GM19328 (cell line): ENCODE data around the gene SKAP1.
"Not testable (repeated sequence)": the region's sequence is repeated elsewhere in the genome, so short reads cannot be mapped to it uniquely, and the experiment has no call there.

Source experiments
- ATAC-seq: cut with Tn5 transposase; IDR thresholded peaks from one replicate; pipeline ENCODE4 v1.9.1; 2021; ENCODE audit warnings: mild to moderate bottlenecking, moderate library complexity; ENCODE audit not compliant: unreplicated experiment

SKAP1 gene

DNA sequence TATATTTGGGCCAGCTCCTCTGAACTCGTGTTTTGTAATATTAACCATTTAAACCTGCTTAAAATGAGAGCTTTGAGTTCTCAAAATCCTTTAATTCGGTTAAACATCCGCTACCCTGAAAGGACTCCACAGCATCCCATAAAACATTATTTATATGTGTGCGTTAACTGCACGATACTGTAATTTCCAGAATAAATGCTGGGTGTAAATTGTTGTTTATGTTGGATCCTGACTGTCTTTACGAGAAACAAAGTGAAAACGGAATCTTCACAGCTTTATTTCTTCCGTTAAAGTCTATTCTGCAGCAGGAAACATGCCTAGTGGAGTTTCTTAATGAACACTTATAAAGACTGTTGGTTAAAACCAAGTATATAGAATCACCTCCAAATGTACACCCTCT is 179.1 kb downstream of the SKAP1 start:
- no peak for ATAC-seq

DNA sequence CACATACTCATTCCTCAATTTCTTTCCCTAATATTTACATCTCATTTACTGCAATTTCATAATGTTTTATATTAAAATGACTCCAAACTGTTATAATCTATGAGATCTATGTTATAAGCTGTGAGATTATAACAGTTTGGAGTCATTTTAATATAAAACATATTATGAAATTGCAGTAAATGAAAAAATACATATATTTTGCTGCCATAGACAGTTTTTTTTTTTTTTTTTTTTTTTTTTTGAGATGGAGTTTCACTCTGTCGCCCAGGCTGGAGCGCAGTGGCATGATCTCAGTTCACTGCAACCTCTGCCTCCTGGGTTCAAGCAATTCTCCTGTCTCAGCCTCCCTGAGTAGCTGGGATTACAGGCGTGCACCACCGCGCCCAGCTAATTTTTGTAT is 180.0 kb downstream of the SKAP1 start:
- not testable (repeated sequence) for ATAC-seq

DNA sequence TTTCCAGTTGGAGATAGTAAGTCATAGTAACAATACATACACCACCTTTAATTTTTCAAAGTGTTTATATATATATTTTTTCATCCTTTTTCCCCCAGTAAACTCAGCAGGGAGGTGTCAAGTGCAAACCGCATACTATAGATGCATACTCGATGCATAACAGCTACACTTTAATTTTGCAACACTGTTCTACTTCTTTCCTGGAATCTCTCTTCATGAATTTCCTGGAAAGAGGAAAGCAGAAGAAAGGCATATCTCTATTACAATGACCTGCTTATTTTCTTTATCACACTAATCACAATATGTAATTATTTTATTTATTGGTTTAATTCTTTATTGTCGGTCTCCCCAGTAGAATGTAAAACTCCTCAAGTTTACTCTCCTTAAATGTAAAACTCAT is 182.4 kb downstream of the SKAP1 start:
- ATAC-seq: no peak

DNA sequence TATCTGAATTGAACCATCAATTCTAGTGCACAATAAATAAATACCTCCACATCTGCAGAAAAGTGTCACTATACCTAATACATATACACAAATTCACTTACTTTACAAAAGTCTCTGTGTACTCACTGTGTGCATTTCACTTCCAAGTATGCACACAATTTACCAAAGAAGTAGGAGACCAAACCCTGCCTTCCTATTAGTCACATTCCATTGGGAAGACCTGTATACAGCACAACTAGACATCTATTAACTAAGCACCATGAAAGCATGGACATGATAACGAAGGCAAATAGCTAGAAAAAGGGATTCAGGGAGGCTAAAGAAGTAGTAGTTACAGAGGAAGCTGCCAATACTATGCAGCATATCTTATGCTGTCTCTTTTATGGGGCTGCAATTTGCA is 183.0 kb downstream of the SKAP1 start:
- no peak for ATAC-seq

DNA sequence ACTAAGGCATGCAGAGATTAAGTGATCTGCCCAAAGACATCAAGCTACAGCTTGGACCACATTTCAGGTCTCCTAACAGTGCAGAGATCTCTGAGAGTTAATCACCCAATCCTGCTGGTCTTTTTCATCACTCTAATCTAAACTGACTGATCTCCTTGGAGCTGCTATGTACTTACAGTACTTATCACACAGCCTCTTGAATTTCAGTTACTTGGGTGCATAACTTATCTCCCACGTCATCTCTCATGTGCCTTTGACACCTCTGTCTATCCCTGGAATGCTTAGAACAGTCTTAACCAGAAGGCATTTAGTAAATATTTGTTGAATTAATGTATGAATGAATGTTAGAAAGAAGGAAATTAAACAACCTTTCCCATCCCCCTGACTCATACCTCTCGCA is 183.4 kb downstream of the SKAP1 start:
- no peak for ATAC-seq

DNA sequence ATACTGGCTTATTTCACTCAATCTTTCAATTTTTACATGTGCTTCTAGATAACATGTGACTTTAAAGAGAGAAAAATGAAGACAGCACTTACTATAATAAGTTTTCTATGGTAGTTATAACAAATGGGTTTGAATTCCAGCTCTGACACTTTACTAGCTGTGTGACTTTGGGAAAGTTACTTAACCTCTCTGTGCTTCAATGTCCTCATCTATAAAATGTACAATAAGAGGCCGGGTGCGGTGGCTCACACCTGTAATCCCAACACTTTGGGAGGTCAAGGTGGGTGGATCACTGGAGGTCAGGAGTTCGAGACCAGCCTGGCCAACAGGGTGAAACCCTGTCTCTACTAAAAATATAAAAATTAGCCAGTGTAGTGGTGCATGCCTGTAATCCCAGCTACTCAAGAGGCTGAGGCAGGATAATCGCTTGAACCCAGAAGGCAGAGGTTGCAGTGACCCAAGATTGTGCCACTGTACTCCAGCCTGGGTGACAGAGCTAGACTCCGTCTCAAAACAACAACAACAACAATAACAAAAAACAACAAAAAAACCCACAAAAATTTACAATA is 184.5 kb downstream of the SKAP1 start:
- ATAC-seq: not testable (repeated sequence)

DNA sequence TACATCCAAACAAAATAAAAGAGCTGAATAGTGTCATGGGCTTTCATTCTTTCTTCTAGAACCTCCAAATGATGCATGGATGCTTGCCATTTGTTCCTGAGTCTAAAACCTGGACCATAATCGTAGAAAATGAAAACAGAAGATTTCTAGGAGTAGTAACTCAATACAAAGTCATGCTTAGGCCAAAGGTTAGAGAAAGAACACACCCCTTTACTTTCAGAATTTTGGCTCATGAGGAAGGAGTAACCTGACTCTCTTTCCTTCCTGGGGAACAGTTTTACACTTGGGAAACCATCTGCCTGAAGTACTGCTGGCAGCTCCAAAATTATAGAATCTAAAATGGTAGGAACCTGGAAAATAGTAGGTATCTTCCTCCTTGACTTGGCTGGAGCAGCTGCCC is 185.2 kb downstream of the SKAP1 start:
- ATAC-seq: no peak

DNA sequence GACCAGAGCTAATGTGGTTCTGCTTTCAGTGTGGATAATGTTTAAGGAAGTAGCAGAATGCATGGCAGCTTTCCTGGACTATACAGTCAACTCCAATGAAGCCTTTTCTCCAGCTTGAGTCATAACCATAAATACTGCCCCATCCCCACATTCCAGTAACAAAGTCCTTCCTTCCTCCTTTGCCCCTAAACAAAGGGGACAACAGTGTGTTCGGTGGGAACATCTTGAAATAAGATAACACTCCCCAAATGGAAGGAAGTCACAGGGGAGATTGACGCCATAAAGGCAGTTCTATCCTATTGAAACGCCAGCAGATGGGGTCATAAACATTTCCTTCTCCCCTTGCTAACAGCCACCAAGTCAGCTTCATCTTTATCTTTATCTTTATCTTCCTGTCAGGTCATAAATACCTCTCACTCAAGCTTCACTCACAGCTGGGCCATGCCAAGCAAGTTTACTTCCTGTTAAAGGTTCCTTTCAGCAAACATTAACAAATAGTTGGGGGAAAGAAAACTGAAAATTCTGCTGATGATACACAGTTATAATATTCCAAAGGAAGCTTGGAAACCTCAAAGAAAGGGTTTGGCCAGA is 185.8 kb downstream of the SKAP1 start:
- ATAC-seq: no peak

DNA sequence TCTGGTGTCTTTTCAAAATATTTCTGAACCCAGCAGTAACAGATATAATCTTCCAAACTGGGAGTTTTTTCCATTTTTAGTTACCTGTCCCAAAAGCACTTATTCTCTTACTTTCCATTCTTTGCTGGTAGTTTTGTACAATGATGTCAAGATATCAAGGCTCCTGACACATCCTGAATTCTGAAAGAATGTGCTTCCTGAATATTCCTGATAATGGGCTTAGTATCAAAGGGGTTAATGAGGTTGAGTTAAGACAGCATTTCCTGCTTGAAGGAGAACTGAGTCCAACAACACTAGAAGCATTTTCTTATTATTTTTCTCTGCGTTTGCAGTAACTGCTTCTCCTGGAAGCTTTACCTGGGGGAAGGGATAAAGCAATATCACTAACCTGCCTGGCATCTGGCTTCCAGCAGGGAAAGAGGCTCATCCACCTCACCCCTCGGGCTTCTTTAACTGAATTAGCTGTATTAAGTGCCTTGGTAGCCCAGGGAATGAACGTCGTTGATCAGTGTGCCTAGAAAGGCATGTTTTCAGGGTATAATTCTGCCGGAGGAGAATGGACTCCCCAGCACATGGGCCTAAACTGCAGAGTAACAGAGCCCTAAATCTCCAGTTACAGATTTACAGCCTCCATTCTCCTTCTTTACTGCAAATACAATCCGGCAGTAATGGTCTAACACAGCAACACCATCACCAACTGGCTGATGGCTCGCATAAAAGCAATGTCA is 188.1 kb downstream of the SKAP1 start:
- no peak for ATAC-seq

DNA sequence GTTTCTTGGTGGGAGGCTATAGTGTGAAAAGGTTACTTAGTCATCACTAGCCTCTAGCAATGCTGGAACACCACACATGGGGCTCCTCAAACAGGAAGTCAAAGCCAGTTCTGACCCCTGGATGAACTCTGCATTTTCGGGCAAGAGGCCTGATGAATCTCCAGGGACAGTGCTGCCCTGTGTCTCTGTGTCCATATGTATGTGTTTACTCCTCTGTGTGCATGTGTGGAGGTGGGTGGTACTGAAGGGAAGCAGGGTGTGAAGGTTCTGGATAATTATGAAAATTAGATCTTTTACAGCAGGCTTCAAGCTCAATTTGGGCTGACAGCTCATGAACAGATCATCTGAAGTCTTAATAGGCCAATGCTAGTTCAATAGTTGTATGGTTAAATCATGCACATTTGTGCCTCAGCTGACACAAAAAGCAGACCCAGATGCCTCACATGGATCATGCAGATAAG is 188.9 kb downstream of the SKAP1 start:
- peak; percentile 57 for ATAC-seq

DNA sequence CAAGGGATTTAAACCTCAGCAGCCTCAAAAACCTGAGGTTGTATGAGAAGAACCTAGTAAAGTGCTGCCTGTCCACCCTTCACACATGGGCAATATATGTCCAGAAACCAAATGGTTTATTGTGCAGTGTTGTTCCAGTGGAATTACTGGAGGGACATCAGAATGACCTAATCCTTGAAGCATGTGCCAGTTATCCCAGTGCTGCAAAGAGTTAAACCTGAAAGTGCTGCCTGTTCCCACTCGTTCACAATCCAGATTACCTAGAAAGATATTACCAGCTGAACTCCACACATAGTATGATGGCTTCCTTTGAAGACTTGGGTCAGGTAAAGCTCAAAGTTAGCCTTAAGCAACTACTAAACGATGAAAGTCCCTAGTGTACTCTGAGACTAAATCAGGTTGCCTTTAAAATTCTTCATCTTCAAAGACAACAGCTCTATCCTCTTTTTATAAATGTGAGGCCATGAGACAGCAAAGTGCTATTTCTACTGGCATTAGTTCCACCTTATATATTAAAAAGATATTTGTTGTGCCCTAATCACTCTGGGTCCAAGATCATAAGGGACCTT is 189.4 kb downstream of the SKAP1 start:
- ATAC-seq: no peak

DNA sequence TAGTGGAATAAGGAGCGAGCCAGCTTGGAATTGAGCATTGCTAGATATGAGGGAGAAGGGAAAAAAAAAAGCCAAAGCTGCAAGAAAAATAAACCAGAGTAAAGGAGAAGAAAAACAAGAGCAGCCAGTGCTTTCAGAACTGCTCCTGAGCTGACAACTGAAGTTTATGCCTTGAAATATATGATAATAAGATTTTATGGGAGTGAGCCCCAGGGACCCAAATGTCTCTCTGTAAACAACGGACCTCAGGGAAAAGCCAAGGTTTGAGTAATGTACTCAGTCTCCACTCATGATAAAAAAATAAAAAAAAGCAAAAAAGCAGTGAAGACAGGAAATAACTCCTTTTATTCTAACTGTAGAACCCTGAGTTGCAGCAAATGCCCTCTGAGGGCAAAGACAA is 189.9 kb downstream of the SKAP1 start:
- ATAC-seq: no peak

DNA sequence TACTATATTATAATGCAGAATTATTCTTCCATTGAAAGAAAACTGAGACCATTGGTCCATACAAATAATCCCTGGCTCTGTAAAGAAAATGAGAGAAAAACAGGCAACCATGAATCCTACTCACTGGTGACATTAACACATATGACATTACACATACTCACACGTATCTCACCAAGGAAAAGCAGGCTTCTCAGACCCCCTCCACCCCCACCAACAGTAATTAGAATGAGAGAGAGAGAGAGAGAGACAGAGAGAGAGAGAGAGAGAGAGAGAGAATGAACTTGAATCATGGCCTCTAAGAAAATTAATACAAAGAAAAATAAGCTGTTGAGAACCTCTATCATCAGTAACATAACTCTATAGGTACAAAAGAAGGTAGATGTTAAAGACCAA is 190.4 kb downstream of the SKAP1 start:
- ATAC-seq: no peak

DNA sequence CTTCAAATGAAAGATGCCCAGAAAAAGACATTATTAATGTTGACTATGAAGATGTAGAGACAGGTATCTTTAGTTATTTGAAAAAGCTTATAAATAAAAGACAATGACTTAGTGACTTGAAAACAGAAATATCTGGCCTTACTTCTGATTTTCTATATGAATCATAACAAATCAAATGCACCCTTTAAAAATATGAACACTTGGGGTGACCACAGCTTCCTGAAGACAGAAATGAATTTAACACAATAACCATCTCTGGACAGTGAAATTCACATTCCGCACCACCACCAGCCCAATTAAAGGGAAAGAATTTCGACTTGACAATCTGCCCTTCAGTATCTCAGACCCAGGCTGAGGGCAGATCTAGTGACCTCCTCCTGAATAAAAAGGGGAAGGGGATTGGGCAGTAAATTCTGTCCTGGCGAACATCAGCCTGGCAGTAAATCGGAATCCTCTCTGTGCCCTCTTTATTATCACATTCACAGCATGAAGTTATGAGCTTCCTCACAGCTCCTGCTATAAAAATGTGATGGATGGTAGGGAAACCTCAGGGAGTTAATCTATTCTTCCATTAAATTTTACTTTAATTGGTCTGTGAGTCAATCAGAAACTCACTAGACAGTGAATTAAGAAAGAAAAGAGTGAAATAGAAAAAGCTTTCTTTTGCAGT is 190.9 kb downstream of the SKAP1 start:
- ATAC-seq: no peak

DNA sequence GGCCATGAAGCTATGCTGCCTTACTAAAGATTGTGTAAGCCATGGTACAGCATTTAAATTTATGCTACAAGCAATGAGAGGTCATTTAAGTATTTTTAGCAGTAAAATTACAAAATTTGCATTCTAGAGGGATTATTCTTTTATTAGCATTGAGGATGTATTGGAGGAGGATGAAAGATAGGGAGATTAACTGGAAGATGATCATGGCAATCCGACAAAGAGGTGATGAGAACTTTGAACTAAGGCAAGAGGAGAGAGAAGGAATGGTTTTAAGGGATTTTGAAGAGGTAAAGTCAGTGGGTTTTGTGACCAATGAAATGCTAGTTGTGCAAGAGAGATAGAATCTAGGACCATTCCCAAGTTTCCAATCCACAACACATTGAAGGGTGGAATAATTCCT is 192.6 kb downstream of the SKAP1 start:
- ATAC-seq: no peak

DNA sequence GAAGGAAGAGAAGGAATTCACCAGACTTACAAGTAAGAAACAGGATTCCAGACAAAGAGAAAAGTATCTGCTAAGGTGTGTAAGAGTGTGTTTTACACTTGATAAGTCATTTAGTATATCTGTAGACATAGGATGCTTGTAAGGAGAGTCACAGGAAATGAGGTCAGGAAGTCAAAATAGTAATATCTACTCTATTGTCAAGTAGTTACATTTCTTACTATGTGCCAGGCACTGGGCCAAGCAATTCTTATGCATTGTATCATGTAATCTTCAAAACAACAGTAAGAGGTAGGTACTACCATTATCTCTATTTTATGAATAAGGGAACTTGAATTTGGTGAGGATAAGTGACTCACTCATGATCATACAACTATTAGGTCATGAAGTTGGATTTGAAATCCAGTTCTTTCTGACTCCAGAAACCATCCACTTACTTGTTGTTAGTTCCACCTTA is 193.3 kb downstream of the SKAP1 start:
- no peak for ATAC-seq

DNA sequence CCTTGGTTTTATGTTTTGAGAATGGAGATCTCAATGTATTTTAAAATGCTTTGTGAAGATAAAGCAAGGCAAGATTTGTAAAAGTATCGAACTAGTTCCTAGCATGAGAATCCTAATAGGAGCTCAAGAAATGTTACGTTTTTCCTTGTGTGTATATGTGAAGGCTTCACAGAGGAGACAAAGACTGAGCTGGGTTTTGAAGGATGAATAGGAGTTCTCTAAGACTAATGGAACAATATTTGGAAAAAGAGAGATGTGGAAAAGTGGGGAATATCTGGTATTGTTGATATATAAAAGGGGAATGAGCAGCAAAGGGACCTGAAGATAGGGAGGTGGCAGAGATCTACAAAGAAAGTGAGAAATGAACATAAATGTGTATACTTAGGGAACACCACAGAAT is 195.1 kb downstream of the SKAP1 start:
- ATAC-seq: no peak

DNA sequence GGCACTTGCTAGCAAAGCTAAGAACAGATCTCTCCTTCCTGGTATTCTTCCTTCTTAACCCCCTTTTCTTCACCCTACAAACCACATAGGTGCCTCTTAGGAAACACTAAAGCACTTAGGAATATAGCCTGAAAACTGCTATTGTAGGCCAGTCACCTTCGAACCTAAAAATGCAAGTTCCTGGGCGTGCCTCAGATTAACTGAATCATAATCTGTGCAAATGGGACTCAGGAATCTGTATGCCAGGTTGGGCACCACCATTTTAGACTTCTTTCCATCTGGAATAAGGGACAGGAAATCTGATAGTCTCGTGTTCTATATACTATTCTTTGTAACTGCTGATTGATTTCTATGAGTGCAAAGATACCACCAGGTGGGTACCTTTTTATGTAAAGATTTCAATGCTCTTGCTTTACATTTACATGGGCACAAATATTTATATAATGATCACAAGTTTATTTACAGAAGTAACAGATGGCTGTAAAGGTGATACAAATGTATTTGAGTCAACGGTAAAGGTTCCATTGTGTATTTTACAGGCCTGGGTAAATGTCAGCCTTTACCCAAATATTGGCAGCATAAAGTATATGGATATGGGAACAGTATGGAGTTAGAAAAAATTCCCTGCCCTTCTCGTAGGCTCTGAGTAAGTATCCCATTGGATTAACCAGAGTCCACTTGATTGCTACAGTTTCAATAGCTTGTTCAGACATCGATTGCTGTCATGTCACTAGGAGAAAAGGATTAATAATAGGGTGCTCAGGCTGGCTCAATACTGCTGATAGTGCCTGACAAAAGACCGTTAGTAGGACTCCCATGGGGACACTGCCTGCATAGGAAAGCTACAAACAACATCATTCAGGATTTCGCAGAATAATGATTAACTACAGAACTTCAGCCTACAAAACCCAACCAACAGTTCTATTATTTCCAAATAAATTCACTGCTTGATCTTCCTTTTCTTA is 197.7 kb downstream of the SKAP1 start:
- ATAC-seq: no peak

DNA sequence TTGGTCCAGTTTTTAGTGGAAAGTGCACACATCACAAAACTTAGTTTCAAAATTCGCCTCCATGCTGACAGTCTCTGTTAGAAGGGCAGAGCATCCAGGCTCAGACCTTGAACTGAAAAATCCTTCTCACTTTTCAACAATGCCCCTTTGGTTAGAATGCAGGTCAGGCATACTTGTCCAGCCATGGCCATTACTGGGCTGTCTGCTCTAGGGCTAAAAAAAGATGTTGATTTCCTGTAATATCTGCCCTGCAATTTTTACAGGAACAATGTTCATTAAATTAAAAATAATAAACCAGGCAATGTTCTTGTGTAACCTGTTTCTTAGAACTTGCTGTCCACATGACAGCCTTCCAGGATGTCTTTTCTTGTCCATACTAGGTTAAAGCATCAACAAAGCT is 200.1 kb downstream of the SKAP1 start:
- no peak for ATAC-seq

DNA sequence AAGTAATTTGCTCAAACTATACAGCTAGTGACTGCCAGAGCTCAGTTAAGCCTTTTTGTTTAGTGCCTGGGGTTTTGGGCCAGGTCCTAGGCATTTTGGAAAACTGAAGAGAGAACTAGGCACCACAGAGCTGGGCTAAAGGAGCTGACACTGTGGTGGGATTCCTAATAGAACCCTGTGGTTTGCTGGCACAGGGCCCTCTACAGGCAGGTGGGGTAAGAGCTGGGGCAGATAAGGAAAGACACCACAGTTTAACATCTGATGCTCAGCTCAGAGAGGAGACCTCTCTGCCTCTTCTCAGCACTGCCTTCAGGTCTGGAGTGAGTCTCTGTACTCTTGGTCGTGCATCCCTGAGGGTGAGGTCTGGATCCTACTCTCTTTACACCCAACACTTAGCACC is 201.3 kb downstream of the SKAP1 start:
- ATAC-seq: no peak
